ENCODE measurements around the gene GABARAP. TPM values are rescaled to one million over a fixed set of nuclear protein-coding genes. Genes with fewer than 3 reads are reported as not detected.

The GABARAP gene
- total and polyA plus RNA-seq, 2 of the 13 experiments (the other 11 are each of a cell fraction or from before 2014, with no cell fraction given) = 161 to 310 TPM

DNA sequence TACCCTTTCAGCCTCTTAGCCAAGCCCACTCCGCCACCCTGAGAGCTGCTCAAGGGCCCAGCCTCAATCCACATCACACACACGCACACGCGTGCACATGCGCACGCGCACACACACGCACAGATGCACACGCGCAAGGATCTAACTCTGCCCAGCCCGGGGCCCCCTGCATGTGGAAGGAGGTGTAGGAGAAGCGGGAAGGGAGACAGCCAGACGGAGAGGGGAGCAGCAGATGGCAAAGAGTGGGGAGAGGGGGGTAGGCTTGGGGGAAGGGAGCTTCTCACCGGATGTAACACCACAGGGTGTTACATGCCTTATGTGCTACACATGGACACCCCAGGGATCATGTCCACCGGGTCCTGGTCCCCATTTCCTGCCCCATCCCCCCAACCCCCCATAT lies 37.9 kb downstream of the GABARAP start (continued):
- TF ChIP-seq, protein P1, sequence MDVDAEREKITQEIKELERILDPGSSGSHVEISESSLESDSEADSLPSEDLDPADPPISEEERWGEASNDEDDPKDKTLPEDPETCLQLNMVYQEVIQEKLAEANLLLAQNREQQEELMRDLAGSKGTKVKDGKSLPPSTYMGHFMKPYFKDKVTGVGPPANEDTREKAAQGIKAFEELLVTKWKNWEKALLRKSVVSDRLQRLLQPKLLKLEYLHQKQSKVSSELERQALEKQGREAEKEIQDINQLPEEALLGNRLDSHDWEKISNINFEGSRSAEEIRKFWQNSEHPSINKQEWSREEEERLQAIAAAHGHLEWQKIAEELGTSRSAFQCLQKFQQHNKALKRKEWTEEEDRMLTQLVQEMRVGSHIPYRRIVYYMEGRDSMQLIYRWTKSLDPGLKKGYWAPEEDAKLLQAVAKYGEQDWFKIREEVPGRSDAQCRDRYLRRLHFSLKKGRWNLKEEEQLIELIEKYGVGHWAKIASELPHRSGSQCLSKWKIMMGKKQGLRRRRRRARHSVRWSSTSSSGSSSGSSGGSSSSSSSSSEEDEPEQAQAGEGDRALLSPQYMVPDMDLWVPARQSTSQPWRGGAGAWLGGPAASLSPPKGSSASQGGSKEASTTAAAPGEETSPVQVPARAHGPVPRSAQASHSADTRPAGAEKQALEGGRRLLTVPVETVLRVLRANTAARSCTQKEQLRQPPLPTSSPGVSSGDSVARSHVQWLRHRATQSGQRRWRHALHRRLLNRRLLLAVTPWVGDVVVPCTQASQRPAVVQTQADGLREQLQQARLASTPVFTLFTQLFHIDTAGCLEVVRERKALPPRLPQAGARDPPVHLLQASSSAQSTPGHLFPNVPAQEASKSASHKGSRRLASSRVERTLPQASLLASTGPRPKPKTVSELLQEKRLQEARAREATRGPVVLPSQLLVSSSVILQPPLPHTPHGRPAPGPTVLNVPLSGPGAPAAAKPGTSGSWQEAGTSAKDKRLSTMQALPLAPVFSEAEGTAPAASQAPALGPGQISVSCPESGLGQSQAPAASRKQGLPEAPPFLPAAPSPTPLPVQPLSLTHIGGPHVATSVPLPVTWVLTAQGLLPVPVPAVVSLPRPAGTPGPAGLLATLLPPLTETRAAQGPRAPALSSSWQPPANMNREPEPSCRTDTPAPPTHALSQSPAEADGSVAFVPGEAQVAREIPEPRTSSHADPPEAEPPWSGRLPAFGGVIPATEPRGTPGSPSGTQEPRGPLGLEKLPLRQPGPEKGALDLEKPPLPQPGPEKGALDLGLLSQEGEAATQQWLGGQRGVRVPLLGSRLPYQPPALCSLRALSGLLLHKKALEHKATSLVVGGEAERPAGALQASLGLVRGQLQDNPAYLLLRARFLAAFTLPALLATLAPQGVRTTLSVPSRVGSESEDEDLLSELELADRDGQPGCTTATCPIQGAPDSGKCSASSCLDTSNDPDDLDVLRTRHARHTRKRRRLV (CRISPR knock-in tag; IDR thresholded peaks at IDR 0.05) = no peak
- no peak for TF ChIP-seq ZNF781 (CRISPR knock-in tag; IDR thresholded peaks at IDR 0.05; ENCODE audit: borderline replicate concordance, not compliant biosample characterization)

DNA sequence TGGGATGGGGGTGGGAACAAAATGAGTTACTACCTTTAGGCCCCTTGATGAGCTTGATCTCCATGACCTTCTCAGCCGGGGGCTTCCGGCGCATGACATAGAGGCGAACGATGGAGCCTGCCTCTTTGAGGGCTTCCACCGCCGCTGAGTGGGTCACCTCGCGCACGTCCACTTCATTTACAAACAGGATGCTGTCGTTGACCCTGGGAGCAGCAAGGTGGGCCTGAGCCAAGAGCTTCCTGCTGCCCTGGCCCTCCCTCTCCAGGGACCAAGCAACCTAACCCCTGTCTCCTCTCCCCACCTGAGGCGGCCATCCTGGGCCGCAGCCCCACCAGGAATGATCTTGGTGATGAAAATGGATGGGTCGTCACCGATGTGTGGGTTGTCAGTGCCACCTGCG lies 38.9 kb downstream of the GABARAP start:
- no peak for ATAC-seq
- Histone ChIP-seq H3K79me2 (ENCODE audit: insufficient read depth, low read length) (no peaks in the 10 kb centered on the region), H4K20me1 (ENCODE audit: insufficient read depth, low read length) (no peaks in the 10 kb centered on the region), H3K4me1 (ENCODE audit: insufficient read depth, low read length) (no peaks in the 10 kb centered on the region), H3K4me2 (ENCODE audit: low read depth, low read length) (no peak overlapping the region), H3K27me3 (ENCODE audit: control insufficient read depth in 1 of 2, insufficient read depth in 2 of 2, low read length in 2 of 2) (0 out of 5 replicates have a peak, but pooled peaks cover 0 to 5% of the 10 kb centered on the region in 2 experiments), H2AFZ (ENCODE audit: low read length) (no peak overlapping the region), H3K27ac (ENCODE audit: extremely low read length, insufficient read depth, low read length) (no peak overlapping the region), H3K9me3 (ENCODE audit: low read length) (no peaks in the 10 kb centered on the region), H3K4me3 (replicated peaks in 1 of 3; ENCODE audit: insufficient read depth in 1 of 3, low read depth in 2 of 3, low read length in 3 of 3) (no peak overlapping the region), H3K36me3 (replicated peaks in 1 of 2; ENCODE audit: control insufficient read depth in 1 of 2, insufficient read depth in 2 of 2, low read length in 2 of 2) (no peaks in the 10 kb centered on the region), H3K9ac (ENCODE audit: insufficient read depth, low read depth, low read length) (no peak overlapping the region)
- BruUV-seq (replicated peaks) = no TSS peak
- no peak for DNase-seq (ENCODE audit: low spot score)
- intact Hi-C loops (cut with micrococcal nuclease; ENCODE audit: unreplicated experiment) = no loop called here
- ChIA-PET POLR2A (no interaction called here), CTCF (ENCODE audit: low intra/inter-chr PET ratio, low total read pairs) (no interaction called here)
- in situ Hi-C loops (cut with HindIII; ENCODE audit: extremely low pct_ligation_motif_present, low pct_unique_long_range_greater_than_20kb) = no loop called here
- WGBS (ENCODE audit: low lambda C conversion rate) = 85% methylated on average over 5 of the region's 16 CpGs
- no peak for FAIRE-seq
- TF ChIP-seq, protein P2, sequence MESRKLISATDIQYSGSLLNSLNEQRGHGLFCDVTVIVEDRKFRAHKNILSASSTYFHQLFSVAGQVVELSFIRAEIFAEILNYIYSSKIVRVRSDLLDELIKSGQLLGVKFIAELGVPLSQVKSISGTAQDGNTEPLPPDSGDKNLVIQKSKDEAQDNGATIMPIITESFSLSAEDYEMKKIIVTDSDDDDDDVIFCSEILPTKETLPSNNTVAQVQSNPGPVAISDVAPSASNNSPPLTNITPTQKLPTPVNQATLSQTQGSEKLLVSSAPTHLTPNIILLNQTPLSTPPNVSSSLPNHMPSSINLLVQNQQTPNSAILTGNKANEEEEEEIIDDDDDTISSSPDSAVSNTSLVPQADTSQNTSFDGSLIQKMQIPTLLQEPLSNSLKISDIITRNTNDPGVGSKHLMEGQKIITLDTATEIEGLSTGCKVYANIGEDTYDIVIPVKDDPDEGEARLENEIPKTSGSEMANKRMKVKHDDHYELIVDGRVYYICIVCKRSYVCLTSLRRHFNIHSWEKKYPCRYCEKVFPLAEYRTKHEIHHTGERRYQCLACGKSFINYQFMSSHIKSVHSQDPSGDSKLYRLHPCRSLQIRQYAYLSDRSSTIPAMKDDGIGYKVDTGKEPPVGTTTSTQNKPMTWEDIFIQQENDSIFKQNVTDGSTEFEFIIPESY (CRISPR knock-in tag; IDR thresholded peaks at IDR 0.05) = no peak
- TF ChIP-seq ZNF383 (CRISPR knock-in tag; IDR thresholded peaks at IDR 0.05; ENCODE audit: borderline replicate concordance) (no peak), POLR2AphosphoS2 (IDR thresholded peaks at IDR 0.05; ENCODE audit: low read depth, low read length) (no peak), ZNF556 (CRISPR knock-in tag; IDR thresholded peaks at IDR 0.05; ENCODE audit: borderline replicate concordance) (no peak), ZNF160 (CRISPR knock-in tag; IDR thresholded peaks at IDR 0.05) (no peak), ZNF3 (CRISPR knock-in tag; IDR thresholded peaks at IDR 0.05) (no peak), ZFP1 (CRISPR knock-in tag; IDR thresholded peaks at IDR 0.05) (no peak), SNAPC2 (CRISPR knock-in tag; IDR thresholded peaks at IDR 0.05) (no peak)
- TF ChIP-seq, protein P3, sequence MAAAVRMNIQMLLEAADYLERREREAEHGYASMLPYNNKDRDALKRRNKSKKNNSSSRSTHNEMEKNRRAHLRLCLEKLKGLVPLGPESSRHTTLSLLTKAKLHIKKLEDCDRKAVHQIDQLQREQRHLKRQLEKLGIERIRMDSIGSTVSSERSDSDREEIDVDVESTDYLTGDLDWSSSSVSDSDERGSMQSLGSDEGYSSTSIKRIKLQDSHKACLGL (CRISPR knock-in tag; IDR thresholded peaks at IDR 0.05) = no peak
- TF ChIP-seq, protein P4, sequence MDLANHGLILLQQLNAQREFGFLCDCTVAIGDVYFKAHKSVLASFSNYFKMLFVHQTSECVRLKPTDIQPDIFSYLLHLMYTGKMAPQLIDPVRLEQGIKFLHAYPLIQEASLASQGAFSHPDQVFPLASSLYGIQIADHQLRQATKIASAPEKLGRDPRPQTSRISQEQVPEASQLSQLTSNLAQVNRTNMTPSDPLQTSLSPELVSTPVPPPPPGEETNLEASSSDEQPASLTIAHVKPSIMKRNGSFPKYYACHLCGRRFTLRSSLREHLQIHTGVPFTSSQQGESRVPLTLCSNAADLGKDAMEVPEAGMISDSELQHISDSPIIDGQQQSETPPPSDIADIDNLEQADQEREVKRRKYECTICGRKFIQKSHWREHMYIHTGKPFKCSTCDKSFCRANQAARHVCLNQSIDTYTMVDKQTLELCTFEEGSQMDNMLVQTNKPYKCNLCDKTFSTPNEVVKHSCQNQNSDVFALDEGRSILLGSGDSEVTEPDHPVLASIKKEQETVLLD (CRISPR knock-in tag; IDR thresholded peaks at IDR 0.05; ENCODE audit: low read depth) = no peak
- TF ChIP-seq, protein P5, sequence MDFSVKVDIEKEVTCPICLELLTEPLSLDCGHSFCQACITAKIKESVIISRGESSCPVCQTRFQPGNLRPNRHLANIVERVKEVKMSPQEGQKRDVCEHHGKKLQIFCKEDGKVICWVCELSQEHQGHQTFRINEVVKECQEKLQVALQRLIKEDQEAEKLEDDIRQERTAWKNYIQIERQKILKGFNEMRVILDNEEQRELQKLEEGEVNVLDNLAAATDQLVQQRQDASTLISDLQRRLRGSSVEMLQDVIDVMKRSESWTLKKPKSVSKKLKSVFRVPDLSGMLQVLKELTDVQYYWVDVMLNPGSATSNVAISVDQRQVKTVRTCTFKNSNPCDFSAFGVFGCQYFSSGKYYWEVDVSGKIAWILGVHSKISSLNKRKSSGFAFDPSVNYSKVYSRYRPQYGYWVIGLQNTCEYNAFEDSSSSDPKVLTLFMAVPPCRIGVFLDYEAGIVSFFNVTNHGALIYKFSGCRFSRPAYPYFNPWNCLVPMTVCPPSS (IDR thresholded peaks at IDR 0.05) = no peak
